M059J (cell line): Measurements from ENCODE around the gene MYOM1. TPM values are rescaled to one million over a fixed set of nuclear protein-coding genes. Genes with fewer than 3 reads are reported as not detected.
"Not testable (repeated sequence)": the region's sequence is repeated elsewhere in the genome, so short reads cannot be mapped to it uniquely, and the experiment has no call there.

ENCODE experiments used
- DNase-seq: peaks from one replicate; pipeline ENCODE4 v3.0.0-alpha.2; 2012; ENCODE audit warnings: low read depth
- total RNA-seq: library from RNA; depleted of rRNA; stranded (reverse); fragments of >200 nt; shearing (Covaris generic); gene quantifications from 2 replicates; pipeline ENCODE4 v1.2.3, GENCODE V29; 2014

The MYOM1 gene
- total RNA-seq, 1 experiment from 2014 or later: 0.10 TPM

GRCh38 chr18:3058328-3059191, 161.2 kb downstream of the MYOM1 start:
- DNase-seq: peak; percentile 35

GRCh38 chr18:3057526-3057925, 162.2 kb downstream of the MYOM1 start:
- no peak for DNase-seq

- no peak for DNase-seq
Observed at GRCh38 chr18:3056311-3056710, 163.5 kb downstream of the MYOM1 start.

- peak; percentile 8 for DNase-seq
Observed at GRCh38 chr18:3055816-3056215, 164.0 kb downstream of the MYOM1 start.

GRCh38 chr18:3055186-3055728, 164.5 kb downstream of the MYOM1 start:
- no peak for DNase-seq

GRCh38 chr18:3054780-3055179, 165.0 kb downstream of the MYOM1 start:
- DNase-seq: no peak

GRCh38 chr18:3054214-3054613, 165.6 kb downstream of the MYOM1 start:
- no peak for DNase-seq

GRCh38 chr18:3053081-3053480, 166.7 kb downstream of the MYOM1 start:
- no peak for DNase-seq

GRCh38 chr18:3052411-3052758, 167.4 kb downstream of the MYOM1 start:
- DNase-seq: no peak

GRCh38 chr18:3051718-3052410, 167.9 kb downstream of the MYOM1 start:
- peak; percentile 39 for DNase-seq

GRCh38 chr18:3049897-3050454, 169.8 kb downstream of the MYOM1 start:
- not testable (repeated sequence) for DNase-seq

- DNase-seq: no peak
Observed at GRCh38 chr18:3048820-3049349, 170.9 kb downstream of the MYOM1 start.

GRCh38 chr18:3048121-3048520, 171.6 kb downstream of the MYOM1 start:
- no peak for DNase-seq

- DNase-seq: no peak
Observed at GRCh38 chr18:3046216-3046808, 173.5 kb downstream of the MYOM1 start.

- DNase-seq: no peak
Observed at GRCh38 chr18:3044931-3045698, 174.7 kb downstream of the MYOM1 start.

- no peak for DNase-seq
Observed at GRCh38 chr18:3042379-3042778, 177.4 kb downstream of the MYOM1 start.

GRCh38 chr18:3041843-3042242, 177.9 kb downstream of the MYOM1 start:
- DNase-seq: no peak

GRCh38 chr18:3040881-3041280, 178.9 kb downstream of the MYOM1 start:
- DNase-seq: no peak

- no peak for DNase-seq
Observed at GRCh38 chr18:3040173-3040572, 179.6 kb downstream of the MYOM1 start.

GRCh38 chr18:3037423-3037915, 182.3 kb downstream of the MYOM1 start:
- DNase-seq: peak; percentile 79

- DNase-seq: no peak
Observed at GRCh38 chr18:3036108-3036507, 183.7 kb downstream of the MYOM1 start.
